Renal cortical epithelial cell (primary cell): ENCODE data around the gene PHC3. TPM values are rescaled to one million over a fixed set of nuclear protein-coding genes. Genes with fewer than 3 reads are reported as not detected.
A peak's percentile ranks its signal among the peaks of the same experiment; 100 is the strongest.
"Not testable (repeated sequence)": the region's sequence is repeated elsewhere in the genome, so short reads cannot be mapped to it uniquely, and the experiment has no call there.

Experiments used
- DNase-seq: peaks from one replicate; pipeline ENCODE4 v3.0.0-alpha.2; 2011; ENCODE audit warnings: low read depth
- total RNA-seq: library from RNA; depleted of rRNA; stranded (reverse); fragments of >200 nt; gene quantifications from 2 replicates; pipeline ENCODE4 v1.2.3, GENCODE V29; 2014

PHC3 gene, protein sequence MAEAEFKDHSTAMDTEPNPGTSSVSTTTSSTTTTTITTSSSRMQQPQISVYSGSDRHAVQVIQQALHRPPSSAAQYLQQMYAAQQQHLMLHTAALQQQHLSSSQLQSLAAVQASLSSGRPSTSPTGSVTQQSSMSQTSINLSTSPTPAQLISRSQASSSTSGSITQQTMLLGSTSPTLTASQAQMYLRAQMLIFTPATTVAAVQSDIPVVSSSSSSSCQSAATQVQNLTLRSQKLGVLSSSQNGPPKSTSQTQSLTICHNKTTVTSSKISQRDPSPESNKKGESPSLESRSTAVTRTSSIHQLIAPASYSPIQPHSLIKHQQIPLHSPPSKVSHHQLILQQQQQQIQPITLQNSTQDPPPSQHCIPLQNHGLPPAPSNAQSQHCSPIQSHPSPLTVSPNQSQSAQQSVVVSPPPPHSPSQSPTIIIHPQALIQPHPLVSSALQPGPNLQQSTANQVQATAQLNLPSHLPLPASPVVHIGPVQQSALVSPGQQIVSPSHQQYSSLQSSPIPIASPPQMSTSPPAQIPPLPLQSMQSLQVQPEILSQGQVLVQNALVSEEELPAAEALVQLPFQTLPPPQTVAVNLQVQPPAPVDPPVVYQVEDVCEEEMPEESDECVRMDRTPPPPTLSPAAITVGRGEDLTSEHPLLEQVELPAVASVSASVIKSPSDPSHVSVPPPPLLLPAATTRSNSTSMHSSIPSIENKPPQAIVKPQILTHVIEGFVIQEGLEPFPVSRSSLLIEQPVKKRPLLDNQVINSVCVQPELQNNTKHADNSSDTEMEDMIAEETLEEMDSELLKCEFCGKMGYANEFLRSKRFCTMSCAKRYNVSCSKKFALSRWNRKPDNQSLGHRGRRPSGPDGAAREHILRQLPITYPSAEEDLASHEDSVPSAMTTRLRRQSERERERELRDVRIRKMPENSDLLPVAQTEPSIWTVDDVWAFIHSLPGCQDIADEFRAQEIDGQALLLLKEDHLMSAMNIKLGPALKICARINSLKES
- total RNA-seq, result 10.4 and 39.1 TPM in 2 replicates

DNA sequence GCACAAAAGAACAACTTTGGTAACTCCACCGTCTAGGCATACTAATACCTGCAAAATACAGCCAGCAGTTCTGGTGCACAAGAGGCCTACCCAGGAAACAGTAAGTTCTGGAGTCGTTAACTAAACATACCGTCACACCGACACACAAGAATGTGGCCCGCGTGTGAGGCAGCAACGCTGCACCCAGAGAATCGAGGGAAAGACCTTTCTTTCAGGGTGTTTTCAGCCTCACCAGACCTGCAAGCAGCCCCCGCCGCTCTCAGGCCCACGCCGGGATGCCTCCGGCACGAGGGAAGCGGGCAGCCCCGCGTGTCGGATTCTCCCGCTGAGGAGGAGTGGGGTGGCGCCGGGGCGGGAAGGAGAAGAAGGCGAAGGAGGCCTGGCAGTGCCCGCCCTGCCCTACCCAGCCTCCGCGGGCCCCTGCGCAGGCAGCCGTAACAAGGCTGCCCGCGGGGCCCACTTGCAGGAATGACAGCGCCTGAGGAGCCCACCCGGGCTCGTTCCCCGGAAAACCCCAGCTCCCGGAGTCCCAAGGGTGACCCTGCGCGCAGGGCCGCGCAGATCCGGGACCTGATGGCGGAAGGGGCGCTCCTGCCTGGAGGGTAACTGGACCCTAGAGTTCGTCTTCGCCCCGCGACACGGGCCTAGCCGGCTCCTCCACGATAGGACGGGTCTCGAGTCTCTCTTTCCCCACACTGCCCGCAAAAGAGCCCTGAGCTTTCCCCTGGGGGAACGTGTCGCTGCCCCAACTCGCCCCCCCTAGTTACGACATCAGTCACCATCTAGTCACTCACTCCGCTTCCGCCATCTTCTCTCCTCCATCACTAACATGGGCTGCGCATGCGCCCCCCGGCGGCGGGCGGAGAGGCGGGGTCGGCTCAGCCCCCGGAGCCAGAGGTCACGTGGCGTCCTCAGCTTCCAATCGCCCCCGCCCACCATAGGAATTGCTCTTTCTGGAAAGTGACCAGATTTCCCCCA, at the start of gene PHC3:
PHC3 (minus strand) TSS at position 826 of the 978 bp plus-strand sequence; CDS start at position 808, 18 bp downstream.
- DNase-seq, result peak; percentile 72

DNA sequence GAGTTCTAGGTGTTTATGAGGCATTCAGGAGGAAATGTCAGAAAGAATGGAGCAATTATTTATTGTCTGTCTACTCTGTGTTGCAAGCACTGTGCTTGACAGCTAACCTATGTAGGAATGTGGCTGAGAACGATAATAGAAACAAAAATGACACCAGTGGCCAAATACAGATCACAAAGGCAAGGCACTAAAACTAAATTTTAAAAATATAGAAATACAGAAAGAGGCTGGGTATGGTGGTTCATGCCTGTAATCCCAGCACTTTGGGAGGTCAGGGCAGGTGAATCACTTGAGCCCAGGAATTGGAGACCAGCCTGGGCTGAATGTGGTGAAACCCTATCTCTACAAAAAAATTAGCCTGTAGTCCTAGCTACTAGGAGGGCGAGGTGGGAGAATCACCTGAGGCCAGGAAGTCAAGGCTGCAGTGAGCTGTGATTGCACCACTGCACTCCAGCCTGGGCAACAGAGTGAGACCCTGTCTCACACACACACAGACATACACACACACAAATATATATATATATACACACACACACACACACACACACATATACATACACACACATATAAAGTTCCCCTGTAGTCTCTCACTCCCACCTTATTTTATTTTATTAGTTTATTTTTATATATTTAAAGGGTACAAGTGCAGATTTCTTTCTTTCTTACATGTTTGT, 46.7 kb upstream of the PHC3 start:
- DNase-seq, result peak; percentile 87

DNA sequence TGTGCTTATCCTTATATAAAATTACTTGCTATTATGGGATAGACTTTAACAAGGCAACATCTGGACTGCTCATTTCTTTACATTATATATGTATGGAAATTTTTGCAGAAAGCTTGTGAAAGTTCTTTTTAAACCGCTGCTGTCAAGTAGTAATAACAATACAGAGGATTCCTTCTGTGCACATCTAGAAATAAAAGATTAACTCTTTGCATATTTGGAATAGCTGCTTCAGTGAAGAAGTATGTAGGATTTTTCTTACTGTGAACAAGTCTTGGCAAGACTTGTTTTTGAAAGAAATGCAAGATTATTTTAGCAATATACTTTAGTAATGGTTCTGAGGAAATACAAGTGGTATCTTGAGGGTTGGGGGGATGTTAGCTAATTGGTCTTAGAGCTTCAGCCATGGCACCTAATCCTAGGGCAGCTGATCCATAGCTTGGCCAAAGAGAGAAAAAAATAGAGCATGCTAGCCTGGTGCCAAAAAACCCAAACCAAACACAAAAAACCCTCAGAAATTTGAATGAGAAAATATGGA, 45.0 kb upstream of the PHC3 start:
- DNase-seq, result peak; percentile 80

DNA sequence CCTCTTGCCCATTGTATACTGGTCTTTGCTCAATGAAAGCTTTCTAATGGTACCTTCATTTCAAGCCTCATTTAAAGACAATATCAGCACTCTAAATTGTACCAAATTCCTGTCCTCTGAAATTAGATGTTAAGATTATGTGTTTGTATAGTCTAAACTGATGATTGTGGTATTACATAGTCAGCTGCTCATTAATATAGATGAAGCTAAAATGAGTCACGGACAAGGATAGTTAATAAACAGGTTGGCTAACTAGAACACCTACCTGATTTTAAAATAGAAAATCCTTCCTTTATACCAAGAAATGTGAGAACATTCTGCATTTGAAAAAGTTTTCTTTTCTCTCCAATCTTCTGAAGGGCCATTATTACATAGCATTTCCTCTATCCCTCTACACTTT, 43.6 kb upstream of the PHC3 start:
- DNase-seq, result peak; percentile 70

DNA sequence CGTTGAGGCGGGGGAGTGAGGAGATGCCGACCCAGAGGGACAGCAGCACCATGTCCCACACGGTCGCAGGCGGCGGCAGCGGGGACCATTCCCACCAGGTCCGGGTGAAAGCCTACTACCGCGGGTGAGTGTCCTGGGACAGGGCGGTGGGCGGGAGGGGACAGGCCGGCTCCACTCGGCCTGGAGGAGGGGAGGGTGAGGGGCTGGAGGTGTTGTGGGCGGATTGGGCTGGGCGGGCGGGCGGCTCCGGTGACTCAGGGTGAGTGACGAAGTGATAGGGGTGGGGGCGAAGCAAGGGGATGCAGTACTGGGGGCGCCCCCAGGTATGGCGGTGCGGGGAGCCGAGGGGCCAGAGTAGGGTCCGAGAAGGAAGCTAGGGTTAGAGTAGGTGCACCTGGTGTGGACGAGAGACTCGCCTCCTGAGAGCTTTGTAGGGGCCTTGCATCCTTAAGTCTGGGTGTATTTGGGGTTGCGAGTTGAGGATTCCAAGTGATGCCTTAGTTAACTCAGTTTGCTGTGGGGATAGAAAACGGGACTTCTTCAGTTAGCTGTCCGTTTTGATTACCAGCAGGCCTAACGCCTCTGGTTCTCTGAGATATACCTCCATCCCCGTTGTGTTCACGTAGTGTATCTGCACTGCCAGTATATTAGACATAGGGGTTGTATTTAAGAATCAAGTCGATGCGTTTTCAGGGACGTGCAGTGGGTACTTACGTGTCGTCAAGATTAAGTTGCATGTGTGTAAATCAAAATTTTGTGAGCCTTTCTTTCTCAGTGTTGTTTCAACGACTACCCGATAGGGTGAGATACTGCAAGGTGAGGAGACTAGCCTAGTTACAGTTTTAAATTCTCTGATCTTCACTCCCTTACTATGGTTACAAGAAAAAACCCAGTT, 41.4 kb upstream of the PHC3 start:
- peak; percentile 46 for DNase-seq

DNA sequence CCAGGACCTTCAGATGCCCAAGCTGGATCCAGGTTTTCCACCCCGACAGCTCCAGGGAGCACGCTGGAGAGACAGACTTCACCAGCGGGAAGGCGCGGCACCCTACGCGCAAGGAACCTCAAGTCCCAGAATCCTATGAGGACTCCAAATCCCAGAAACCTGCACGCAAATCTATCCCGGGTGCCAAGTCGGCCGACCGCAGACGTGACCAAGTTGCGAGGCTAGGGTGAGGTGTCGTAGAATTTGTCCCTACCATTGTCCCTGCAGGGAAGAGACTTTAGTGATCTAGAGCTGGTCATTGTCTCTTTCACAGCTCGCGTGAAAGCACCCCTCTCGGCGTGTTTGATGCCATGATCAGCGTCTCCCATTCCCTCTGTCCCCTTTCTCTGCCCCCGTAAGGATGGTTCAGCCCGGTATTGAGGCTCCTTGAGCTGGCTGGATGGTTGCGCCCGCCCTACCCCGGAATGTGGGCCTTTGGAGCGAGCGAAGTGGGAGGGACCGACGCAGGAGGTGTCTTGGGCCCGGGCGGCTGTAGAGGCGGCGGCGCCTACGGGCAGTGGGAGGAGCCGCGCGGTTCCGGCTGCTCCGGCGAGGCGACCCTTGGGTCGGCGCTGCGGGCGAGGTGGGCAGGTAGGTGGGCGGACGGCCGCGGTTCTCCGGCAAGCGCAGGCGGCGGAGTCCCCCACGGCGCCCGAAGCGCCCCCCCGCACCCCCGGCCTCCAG, 40.6 kb upstream of the PHC3 start, which contains the start of gene PRKCI:
PRKCI (plus strand) TSS at position 501 of the 723 bp plus-strand sequence. CDS start 246 bp downstream, outside the sequence.
- DNase-seq, result peak; percentile 90

DNA sequence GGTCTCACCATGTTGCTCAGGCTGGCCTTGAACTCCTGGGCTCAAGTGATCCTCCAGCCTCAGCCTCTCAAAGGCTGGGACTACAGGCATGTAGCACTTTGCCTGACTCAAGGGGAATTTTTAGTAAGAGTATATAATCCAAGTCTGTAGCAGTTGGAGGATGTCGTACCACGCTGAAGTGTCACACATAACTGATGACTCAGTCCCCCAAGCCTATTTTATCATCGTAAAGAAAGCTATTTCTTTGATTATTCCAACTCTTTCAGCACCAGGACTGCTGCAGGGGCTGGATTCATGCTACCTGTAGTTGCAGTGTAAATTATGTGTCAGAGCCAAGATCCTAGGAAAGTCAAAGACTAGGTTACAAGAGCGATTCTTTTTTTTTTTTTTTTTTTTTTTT, 39.3 kb upstream of the PHC3 start:
- no peak for DNase-seq

DNA sequence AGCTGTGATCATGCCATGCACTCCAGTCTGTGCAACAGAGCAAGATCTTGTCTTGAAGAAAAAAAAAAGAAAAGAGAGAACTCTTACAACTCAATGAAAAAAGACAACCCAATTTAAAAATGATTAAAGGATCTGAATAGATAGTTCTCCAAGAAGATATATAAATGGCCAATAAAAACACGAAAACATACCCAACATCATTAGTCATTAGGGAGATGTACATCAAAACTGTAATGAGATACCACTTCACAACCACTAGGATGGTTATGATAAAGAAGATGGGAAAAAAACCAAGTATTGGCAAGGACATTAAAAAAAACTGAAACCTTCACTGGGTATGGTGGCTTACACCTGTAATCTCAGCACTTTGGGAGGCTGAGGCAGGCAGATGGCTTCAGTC, 38.3 kb upstream of the PHC3 start:
- no peak for DNase-seq

DNA sequence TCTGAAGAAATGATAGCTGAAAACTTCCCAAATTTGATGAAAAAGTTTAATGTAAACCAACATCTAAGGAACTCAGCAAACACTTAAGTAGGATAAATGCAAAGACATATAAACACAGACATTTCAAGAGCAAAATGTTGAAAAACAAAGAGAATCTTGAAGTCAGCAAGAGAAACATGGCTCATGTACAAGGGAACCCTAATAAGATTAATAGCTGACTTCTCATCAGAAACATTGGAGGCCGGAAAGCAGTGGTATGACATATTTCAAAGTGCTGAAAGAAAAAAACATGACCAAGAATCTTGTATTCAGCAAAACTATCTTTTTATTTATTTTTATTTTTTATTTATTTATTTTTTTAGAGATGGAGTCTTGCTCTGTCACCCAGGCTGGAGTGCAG, 30.1 kb upstream of the PHC3 start:
- DNase-seq, result no peak

DNA sequence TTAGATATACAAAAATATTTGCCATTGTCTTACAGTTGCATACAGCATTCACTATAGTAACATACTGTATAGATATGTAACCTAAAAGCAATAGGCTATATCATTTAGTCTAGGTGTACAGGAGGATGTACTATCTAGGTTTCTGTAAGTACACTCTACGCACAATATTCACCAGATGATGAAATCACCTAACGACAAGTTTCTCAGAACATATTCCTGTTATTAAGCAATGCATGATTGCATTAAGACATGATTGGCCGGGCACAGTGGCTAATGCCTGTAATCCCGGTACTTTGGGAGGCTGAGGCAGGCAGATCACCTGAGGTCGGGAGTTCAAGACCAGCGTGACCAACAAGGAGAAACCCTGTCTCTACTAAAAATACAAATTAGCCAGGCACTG, 26.2 kb upstream of the PHC3 start:
- no peak for DNase-seq

DNA sequence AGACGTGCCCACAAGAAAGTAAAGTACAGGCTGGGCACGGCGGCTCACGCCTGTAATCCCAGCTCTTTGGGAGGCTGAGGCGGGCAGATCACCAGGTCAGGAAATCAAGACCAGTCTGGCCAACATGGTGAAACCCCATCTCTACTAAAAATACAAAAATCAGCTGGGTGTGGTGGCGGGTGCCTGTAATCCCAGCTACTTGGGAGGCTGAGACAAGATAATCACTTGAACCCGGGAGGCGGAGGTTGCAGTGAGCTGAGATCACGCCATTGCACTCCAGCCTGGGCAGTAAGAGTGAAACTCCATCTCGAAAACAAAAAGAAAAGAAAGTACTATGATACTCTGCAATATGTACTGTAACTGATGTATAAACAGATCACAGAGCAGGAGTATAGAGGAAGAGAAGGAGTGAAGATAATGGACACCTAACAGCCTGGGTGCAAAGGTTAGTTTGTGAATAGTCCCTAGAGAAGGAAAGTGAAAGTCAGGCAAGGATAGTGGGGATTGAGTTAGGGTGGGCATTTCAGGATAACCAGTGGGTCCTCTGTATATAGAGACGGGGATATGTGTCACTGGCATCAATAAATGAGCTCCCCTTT, 24.7 kb upstream of the PHC3 start:
- not testable (repeated sequence) for DNase-seq

DNA sequence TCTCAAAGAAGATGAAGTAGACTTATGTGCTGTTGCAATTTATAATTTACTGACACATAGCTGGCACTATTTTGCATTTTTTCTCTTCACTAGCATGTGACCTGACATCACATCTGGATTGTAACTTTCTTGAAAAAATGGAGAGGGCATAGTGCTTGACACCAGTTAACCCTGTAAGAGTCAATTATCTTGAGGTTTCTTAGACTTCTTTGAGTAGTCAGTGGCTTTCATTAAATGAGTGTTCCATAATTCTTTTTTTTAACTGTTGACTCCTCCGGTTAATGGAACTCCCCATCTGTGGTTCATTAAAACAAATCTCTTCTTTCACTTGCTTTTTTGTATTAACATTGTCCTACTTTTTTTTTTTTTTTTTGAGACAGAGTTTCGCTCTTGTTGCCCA, 23.8 kb upstream of the PHC3 start:
- DNase-seq, result no peak

DNA sequence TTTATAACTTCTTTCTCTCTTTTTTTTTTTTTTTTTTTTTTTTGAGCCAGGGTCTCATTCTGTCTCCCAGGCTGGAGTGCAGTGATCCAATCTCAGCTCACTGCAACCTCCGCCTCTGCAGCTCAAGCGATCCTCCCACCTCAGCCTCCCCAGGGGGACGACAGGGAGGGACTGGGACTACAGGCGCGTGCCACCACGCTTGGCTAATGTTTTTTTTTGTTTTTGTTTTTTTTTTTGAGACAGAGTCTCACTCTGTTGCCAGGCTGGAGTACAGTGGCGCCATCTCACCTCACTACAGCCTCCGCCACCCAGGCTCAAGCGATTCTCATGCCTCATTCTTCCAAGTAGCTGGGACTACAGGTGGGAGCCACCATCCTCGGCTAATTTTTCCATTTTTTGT, 23.0 kb upstream of the PHC3 start:
- DNase-seq, result no peak

DNA sequence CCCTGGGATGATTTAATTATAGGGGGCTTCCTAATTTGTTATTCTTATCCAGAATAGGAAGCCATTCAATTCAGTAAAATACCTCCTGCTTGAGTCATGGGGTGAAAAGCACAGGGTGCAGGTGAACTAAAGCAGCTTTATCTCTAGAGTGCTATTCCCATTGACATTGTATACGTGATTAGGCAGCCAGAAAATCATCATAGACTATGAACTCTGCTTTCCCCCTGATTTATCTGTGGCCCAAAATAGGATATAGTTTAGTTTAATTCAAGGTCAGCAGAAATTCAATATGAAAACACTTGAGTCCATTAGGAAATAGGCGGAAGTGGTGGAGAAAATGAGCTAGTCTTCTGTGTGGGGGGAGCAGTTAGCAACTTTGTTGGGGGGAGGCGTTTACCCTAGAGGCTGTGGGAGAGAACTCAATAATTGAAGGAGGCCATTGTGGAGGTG, 22.5 kb upstream of the PHC3 start:
- DNase-seq, result no peak

DNA sequence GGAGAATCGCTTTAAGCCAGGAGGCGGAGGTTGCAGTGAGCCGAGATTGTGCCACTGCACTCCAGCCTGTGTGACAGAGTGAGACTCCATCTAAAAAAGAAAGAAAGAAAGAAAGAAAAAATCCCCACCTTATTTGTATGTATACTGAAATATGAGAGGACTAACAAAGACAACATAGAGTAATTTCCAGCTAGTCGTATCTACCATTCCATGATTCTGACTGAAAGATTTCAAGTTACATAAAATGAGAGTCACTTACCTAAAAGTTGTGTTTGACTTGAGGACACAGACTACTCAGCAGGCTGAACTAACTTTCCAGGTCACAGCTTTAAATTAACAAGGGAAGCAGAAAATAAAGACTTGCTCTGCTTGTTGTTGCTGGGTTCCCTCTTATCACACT, 21.9 kb upstream of the PHC3 start:
- DNase-seq, result no peak

DNA sequence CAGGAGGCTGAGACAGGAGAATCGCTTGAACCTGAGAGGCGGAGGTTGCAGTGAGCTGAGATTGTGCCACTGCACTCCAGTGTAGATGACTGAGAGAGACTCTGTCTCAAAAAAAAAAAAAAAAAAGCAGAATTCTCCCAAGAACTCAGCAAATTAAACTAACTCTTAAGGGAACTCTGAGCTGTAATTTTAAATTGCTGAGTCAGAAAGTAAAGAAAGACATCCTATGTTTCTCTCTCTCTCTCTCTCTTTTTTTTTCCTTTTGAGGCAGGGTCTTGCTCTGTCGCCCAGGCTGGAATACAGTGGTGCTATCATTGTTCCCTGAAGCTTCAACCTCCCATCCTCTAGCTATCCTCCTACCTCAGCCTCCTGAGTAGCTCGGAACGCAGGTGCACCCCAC, 20.0 kb upstream of the PHC3 start:
- DNase-seq, result no peak

DNA sequence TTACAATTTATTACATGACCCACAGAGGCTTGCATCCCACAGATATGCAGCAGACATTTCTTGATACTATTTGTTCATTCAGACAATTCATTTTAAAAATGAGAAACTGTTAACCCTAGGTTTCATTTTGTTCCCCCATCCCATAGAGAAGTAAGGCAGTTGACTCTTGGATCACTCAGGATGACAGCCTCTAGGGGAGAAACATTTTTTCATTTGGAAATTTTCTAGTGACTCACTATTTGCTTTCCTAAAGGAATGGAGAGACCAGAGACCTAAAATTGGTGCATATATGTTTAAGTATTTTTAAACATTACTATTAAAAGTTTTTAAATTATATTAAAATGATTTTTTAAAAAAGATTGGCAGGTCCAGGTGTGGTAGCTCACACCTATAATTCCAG, 19.5 kb upstream of the PHC3 start:
- DNase-seq, result no peak

DNA sequence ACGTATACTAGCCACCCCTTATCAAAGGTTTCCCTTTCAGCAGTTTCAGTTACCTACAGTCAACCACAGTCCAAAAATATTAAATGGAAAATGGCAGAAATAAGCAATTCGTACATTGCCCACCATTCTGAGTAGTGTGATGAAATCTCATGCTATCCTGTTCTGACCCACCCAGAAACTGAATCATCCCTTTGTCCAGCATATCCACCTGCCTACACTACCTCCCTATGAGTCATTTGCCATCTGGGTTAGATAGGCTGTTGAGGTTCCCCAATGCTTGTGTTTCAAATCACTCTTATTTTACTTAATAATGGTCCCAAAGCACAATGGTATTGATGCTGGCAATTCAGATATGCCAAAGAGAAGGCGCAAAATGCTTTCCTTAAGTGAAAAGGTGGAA, 15.3 kb upstream of the PHC3 start:
- peak; percentile 54 for DNase-seq
